SK-N-MC (cell line): ENCODE data around the gene CNPY1.

Source experiments
- EZH2 ChIP-seq: fragments of 200-600 bp; sonication (generic); IDR thresholded peaks from one replicate; pipeline ENCODE4 v1.6.1; 2017; ENCODE audit warnings: antibody characterized with exemption
- POLR2AphosphoS5 ChIP-seq: IDR thresholded peaks from 2 replicates; pipeline ENCODE4 v1.6.1; 2012; ENCODE audit warnings: mild to moderate bottlenecking, low read depth, low read length, borderline replicate concordance

DNA sequence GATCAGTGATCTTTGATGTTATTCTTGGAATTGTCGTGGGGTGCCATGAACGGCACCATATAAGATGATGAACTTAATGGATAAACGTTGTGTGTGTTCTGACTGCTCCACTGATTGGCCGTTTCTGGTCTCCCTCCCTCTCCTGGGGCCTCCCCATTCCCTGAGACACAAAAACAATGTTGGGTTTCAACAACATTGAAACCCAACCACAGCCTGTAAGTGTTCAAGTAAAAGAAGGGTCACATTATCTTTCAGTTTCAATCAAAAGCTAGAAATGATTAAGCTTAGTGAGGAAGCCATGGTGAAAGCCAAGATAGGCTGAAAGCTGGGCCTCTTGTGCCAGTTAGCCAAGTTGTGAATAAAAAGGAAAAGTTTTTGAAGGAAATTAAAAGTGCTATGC is 68.9 kb downstream of the CNPY1 start:
- TF ChIP-seq EZH2 = no peak
- no peak for TF ChIP-seq POLR2AphosphoS5
